Measurements from ENCODE around the gene CYP2A6.

CYP2A6 gene

DNA sequence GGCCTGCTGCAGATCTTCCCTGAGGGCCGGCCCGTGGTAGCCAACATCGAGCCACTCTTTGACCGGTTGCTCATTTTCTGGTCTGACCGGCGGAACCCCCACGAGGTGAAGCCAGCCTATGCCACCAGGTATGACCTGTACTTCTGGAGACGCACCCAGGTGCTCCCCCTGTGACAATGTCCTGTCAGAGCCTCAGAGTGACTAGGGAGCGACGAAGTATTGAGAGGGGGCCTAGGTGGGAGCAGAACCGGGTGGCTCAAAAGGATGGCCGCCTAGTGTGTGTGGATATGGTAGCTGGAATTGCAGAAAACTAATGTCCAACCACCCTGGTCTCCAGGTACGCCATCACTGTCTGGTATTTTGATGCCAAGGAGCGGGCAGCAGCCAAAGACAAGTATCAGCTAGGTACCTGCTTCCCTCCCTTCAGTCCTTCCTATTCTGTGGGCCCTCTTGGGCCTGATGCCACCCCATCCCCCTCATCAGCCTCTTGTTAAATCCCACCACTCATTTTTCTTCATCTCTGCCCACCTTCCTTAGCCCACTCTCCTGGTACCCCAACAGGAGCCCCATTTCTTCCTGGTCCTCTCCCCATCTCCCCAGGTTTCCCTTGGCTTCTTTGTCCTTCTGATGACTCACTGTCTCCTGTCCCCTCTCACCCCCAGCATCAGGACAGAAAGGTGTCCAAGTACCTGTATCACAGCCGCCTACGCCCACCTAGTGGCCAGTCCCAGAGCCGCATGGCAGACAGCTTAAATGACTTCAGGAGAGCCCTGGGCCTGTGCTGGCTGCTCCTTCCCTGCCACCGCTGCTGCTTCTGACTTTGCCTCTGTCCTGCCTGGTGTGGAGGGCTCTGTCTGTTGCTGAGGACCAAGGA is 42.9 kb downstream of the CYP2A6 start:
- no peak overlapping the region for H3K4me3 ChIP-seq (ENCODE audit: low read length)
- TF ChIP-seq, protein P1, sequence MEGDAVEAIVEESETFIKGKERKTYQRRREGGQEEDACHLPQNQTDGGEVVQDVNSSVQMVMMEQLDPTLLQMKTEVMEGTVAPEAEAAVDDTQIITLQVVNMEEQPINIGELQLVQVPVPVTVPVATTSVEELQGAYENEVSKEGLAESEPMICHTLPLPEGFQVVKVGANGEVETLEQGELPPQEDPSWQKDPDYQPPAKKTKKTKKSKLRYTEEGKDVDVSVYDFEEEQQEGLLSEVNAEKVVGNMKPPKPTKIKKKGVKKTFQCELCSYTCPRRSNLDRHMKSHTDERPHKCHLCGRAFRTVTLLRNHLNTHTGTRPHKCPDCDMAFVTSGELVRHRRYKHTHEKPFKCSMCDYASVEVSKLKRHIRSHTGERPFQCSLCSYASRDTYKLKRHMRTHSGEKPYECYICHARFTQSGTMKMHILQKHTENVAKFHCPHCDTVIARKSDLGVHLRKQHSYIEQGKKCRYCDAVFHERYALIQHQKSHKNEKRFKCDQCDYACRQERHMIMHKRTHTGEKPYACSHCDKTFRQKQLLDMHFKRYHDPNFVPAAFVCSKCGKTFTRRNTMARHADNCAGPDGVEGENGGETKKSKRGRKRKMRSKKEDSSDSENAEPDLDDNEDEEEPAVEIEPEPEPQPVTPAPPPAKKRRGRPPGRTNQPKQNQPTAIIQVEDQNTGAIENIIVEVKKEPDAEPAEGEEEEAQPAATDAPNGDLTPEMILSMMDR (IDR thresholded peaks at IDR 0.05; ENCODE audit: insufficient read depth, low read depth, low read length, missing control alignments): peak; percentile 47
- DNase-seq (ENCODE audit: low read depth): peak; percentile 43

DNA sequence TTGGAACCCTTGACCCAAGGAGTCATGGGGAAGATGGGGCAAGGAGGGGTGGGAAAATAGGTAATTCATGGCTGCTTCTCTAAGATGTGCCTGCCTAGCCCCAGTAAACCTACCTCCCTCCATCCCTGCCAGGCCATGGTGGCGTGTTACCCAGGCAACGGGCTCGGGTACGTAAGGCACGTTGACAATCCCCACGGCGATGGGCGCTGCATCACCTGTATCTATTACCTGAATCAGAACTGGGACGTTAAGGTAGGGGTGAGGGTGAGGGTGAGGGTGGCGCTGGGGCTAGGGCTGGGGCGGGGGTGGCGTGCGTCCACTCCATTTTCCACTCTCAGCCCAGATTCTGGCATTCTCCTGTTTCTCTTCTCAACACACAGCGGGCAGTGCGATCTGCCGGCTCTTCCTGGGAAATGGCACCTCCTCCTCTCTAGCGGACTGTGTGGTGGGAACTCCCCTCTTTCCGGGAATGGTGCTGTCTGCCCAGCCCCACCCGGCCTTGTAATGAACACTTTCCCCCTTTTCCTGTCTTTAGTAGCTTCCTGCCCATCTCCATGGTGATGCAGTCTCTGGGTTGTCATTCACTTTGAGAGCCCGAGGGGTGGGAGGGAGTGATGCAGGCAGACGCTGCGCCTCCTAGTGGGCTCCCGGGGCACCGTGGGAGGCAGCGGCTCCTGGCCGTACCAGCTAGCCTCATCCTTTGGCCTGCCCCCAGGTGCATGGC is 43.7 kb downstream of the CYP2A6 start:
- peak; percentile 89 for DNase-seq (ENCODE audit: low read depth)
- no peak overlapping the region for H3K4me3 ChIP-seq (ENCODE audit: low read length)
- TF ChIP-seq, protein P1 (IDR thresholded peaks at IDR 0.05; ENCODE audit: insufficient read depth, low read depth, low read length, missing control alignments): peak; percentile 80

DNA sequence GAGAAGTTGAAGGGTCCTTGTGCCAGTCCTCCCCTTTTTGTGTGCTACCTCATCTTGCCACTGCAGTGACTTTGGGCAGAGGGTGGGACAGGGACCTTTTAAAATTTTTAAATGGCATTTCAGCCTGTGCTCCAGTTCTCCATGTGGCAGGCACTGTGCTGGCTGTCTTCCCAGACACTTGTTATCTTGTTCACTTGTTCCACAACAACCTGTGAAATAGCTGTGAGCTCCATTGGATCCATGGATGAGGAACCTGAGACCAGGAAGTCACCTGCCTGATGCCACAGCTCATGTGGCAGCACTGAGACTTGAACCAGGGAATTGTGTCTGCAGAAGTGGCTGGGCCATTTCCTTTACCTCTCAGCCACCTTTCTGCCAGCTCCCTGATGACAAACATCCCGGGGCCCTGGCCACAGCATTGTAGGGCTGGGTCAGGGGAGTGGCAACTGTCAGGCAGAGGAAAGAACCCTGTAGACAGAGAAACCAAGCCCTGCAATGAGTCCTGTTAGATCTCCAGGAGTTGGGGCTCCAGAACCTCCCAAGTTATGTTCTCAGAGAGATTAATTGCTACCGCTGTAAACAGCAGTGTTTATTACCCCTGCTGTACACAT is 44.9 kb downstream of the CYP2A6 start:
- no peak for DNase-seq (ENCODE audit: low read depth)
- TF ChIP-seq, protein P1 (IDR thresholded peaks at IDR 0.05; ENCODE audit: insufficient read depth, low read depth, low read length, missing control alignments): no peak
- no peak overlapping the region for H3K4me3 ChIP-seq (ENCODE audit: low read length)

DNA sequence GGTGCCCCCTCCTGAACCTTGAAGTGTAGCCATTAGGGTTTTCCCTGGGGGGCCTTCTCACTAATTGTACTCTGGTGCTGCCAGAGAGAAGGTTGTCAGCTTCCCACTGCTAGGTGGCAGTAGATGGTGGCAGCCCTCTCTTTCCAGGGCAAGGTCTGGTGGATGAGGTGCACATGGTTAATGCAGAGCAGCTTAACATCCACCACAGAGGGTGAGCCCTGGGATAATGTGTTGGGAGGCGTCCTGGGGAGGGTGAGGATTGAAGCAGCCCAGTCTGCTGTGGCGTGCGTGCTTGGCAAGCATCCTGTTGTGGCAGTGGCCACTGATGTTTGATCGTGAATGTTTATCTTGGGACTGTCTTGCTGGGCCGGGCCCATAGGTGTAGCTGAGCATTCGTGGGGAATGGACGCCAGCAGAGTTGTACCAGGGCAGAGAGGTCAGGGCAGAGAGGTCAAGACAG is 45.4 kb downstream of the CYP2A6 start:
- no peak overlapping the region for H3K4me3 ChIP-seq (ENCODE audit: low read length)
- TF ChIP-seq, protein P1 (IDR thresholded peaks at IDR 0.05; ENCODE audit: insufficient read depth, low read depth, low read length, missing control alignments): peak; percentile 1
- no peak for DNase-seq (ENCODE audit: low read depth)

DNA sequence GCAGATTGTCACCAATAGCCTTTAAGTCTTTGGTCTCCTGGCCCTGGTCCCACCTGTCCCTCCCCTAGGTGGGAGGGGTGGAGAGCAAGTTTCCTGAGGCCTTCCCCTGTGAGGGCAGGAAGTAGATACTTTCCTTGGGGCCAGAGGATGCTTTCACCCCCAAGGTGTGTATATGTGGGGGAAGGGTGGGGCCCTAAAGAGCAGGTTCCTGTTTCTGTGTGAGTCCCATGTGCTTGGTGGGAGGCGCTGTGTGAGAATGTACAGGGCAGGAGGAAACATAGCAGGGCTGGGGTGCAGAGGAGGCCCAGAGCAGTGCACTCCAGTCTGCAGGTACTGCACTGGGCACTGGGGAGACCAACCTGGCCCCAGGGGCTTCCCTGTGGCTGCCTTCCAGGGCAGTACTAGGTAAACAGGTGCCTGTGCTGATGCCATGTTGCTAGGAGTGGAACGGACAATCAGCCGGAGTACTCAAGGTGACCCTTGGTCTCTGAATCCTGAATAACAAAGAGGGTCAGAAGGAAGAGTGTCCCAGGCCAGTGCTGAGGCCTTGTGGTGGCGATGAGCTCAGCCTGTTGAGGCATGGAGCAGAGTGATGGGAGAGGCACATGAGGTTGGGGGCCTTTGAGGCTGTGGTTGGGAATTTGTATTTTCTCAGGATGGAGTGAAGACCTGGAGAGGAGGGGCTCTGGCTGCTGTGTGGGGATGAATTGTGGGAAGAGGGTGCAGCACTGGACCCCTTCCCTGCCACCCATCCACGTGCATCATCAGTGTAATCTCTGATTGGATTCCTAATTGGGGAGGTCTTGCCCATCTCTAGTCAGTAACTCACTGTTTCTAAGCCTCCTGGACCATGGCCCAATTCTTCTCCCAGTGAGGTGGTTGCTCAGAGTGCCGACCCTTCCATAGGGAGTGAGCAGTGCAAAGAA is 46.1 kb downstream of the CYP2A6 start:
- DNase-seq (ENCODE audit: low read depth): no peak
- no peak overlapping the region for H3K4me3 ChIP-seq (ENCODE audit: low read length)
- TF ChIP-seq, protein P1 (IDR thresholded peaks at IDR 0.05; ENCODE audit: insufficient read depth, low read depth, low read length, missing control alignments): peak; percentile 1

Measured in epithelial cell of esophagus (primary cell).